GM10266 (cell line): Measurements from ENCODE around the gene OR6Q1.

ENCODE experiments used
- DNase-seq: peaks from one replicate; pipeline ENCODE4 v3.0.0; 2012; ENCODE audit errors: extremely low spot score
- TF ChIP-seq, protein P1 (sequence below): IDR thresholded peaks from 2 replicates; pipeline ENCODE4 v1.5.1; 2012; ENCODE audit warnings: mild to moderate bottlenecking, low read depth; ENCODE audit not compliant: control insufficient read depth, insufficient read depth; ENCODE audit errors: missing control alignments

Gene OR6Q1

DNA sequence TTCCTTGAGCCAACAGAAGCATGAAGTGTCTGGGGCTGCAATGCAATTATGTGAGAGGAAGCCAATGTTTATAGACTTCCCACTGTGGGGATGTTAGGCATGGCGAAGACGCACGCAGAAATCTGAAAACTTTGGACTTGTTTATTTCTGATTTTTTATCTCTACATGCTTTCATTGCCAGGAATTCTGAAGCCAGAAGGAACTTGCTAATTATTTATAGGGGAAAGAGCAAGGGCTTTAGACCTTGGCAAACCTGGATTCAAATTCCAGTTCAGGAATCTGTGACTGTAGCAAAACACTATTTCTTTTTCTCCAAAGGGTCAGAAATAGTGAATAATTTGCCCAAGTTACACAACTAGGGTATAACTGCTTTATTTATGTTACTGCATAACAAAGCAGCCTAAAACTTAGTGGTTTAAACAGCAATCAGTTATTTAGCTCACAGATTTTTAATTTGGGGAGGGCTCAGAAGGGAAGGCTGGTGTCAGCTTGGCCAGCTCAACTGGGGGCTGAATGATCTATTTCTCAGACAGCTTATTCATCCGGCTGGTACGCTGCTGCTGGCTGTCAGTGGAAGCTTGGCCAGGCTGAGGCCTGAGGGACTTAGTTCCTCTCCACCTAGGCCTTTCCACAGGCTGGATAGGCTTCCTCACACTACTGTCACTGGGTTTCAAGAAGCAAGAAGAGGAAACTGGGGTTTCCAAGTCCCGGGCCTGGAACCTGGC lies 1.9 kb upstream of the OR6Q1 start:
- no peak for DNase-seq
- TF ChIP-seq, protein P1, sequence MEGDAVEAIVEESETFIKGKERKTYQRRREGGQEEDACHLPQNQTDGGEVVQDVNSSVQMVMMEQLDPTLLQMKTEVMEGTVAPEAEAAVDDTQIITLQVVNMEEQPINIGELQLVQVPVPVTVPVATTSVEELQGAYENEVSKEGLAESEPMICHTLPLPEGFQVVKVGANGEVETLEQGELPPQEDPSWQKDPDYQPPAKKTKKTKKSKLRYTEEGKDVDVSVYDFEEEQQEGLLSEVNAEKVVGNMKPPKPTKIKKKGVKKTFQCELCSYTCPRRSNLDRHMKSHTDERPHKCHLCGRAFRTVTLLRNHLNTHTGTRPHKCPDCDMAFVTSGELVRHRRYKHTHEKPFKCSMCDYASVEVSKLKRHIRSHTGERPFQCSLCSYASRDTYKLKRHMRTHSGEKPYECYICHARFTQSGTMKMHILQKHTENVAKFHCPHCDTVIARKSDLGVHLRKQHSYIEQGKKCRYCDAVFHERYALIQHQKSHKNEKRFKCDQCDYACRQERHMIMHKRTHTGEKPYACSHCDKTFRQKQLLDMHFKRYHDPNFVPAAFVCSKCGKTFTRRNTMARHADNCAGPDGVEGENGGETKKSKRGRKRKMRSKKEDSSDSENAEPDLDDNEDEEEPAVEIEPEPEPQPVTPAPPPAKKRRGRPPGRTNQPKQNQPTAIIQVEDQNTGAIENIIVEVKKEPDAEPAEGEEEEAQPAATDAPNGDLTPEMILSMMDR, result no peak

DNA sequence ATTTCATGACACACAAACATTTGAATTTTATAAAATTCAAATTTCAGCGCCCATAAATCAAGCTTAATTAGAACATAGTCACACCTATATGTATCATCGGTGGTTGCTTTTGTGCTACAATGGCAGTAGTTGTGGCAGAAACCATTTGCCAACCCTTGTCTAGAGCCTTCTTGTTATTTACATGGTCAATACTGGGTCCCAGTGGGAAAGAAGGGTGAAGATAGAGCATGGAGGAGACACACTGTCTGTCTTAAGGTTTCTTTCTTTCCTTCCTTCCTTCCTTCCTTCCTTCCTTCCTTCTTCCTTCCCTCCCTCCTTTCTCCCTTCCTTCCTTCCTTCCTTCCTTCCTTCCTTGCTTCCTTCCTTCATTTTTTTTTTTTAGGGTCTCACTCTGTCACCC lies 3.7 kb downstream of the OR6Q1 start:
- TF ChIP-seq, protein P1, result no peak
- no peak for DNase-seq

DNA sequence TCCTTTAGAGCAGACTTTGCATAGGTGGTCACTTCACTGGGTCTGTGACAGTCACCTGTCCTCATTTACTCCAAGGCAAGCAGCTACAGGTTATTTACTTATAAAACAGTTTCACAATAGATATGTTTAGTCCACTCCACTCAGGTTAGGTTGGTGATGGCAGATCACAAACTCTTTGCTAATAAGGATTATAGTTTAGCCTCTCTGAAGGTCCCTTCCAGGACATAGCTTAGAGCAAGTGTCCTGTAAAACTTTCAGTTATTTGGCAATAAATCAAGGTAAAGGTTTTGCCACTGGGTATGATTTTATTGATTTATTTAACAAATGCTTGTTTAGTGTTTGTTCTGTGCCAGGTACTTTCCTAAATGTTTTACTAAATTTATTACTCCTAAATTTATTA lies 8.8 kb downstream of the OR6Q1 start:
- DNase-seq, result no peak
- TF ChIP-seq, protein P1, result no peak

DNA sequence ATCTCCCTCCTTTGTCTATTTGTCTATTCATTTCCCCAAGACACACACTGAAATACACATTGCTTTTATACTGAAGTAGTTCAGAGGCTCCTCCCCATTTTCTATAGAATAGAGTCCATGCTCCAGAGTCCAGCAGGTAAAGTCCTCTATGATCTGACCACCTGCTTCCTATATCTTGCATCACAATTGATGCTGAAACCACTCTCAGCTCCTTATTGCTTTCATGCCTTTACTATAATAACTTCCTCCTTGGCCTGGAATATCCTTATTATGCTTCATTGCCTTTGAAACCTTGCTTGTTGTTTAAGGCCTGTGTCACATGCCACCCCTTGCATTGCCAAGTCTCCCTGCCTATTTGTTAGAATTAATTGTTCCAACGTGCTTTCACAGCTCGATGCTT lies 12.6 kb downstream of the OR6Q1 start:
- TF ChIP-seq, protein P1, result no peak
- no peak for DNase-seq

DNA sequence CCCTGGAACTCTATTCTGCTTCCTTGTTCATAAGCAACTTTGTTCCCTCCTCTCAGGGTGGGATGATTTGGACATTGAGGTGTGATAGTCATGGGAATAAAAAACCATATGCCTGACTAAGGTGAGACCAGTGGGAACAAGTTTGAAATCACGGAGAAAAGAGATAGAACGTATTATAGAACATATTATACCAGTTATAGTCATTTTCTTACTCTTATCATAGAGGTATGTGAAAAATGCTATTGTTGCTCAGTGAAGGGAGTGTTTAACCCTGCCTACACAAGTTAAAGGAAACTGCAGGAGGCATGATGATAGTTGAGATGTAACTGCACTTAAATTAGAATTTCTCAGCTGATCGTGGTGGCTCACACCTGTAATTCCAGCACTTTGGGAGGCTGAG lies 15.5 kb downstream of the OR6Q1 start:
- DNase-seq, result no peak
- TF ChIP-seq, protein P1, result no peak

DNA sequence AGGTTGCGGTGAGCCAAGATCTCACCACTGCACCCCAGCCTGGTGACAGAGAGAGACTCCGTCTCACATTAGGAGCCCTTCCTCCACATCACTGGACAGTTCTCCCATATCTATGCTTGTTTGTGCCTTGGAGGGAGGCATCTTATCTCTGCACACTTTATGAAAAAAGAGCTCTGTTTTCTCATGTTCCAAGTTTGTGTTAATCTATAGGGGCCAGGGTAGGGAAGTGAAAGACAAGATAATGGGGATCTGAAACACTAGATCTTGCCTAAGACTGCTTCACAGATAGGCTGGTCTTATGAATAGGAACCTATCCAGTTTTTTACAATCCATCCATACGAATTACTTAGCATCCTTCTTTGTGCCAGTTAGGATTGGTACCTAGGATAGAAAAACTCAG lies 17.1 kb downstream of the OR6Q1 start:
- DNase-seq, result no peak
- TF ChIP-seq, protein P1, result no peak

DNA sequence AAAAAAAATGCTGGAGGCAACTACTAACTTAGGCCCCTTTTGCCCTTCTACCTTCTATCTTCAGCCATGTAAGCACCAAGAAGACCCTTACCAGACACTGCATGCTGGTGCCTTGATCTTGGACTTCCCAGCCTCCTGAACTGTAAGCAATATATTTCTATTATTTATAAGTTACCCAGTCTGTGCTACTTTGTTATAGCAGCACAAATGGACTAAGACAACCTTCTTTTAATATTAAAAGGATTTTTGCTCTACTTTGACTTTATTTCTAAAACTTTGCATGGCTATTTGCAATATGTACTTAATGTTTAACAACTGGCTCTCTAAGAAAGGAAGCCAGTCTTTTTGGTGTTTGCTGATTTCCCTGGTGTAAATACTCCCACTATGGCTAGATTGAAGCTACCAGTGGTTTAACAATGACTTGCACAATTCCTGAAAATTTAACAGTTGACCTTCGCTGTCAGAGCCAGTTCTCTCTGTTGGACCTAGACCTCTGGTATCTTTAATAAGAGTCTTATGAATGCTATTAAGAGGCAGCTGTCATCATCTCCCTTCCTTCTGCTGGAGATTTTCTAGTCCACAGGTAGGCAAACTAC lies 25.2 kb downstream of the OR6Q1 start:
- TF ChIP-seq, protein P1, result no peak
- DNase-seq, result no peak
